HG03135 (cell line): ENCODE data around the gene ST3GAL3.

Source experiments
- ATAC-seq: cut with Tn5 transposase; IDR thresholded peaks from one replicate; pipeline ENCODE4 v1.9.1; 2021; ENCODE audit warnings: mild to moderate bottlenecking, moderate library complexity; ENCODE audit not compliant: unreplicated experiment

ST3GAL3 gene

GRCh38 chr1:43783671-43784205 is 76.4 kb downstream of the ST3GAL3 start:
- ATAC-seq: no peak

- ATAC-seq: no peak
Measured at GRCh38 chr1:43786201-43786958, 79.0 kb downstream of the ST3GAL3 start.

- no peak for ATAC-seq
Measured at GRCh38 chr1:43786960-43787359, 79.6 kb downstream of the ST3GAL3 start.

- no peak for ATAC-seq
Measured at GRCh38 chr1:43789604-43790550, 82.5 kb downstream of the ST3GAL3 start.

GRCh38 chr1:43791243-43791642 is 83.9 kb downstream of the ST3GAL3 start:
- ATAC-seq: no peak

GRCh38 chr1:43796111-43796581 is 88.8 kb downstream of the ST3GAL3 start:
- ATAC-seq: no peak

GRCh38 chr1:43797891-43798290 is 90.6 kb downstream of the ST3GAL3 start:
- ATAC-seq: no peak

GRCh38 chr1:43799656-43800635 is 92.6 kb downstream of the ST3GAL3 start:
- ATAC-seq: no peak

- no peak for ATAC-seq
Measured at GRCh38 chr1:43800771-43801170, 93.4 kb downstream of the ST3GAL3 start.

GRCh38 chr1:43801203-43801602 is 93.9 kb downstream of the ST3GAL3 start:
- ATAC-seq: no peak

GRCh38 chr1:43802356-43802980 is 95.1 kb downstream of the ST3GAL3 start:
- no peak for ATAC-seq

GRCh38 chr1:43803105-43803504 is 95.8 kb downstream of the ST3GAL3 start:
- ATAC-seq: no peak

GRCh38 chr1:43803646-43804045 is 96.3 kb downstream of the ST3GAL3 start:
- no peak for ATAC-seq

GRCh38 chr1:43804569-43804968 is 97.2 kb downstream of the ST3GAL3 start:
- no peak for ATAC-seq

- ATAC-seq: no peak
Measured at GRCh38 chr1:43805340-43805739, 98.0 kb downstream of the ST3GAL3 start.

GRCh38 chr1:43806183-43806582 is 98.8 kb downstream of the ST3GAL3 start:
- no peak for ATAC-seq

- no peak for ATAC-seq
Measured at GRCh38 chr1:43809097-43809673, 101.8 kb downstream of the ST3GAL3 start.

- no peak for ATAC-seq
Measured at GRCh38 chr1:43812579-43812978, 105.2 kb downstream of the ST3GAL3 start.

GRCh38 chr1:43814401-43814800 is 107.1 kb downstream of the ST3GAL3 start:
- ATAC-seq: no peak
